Ecto neural progenitor cell (in vitro differentiated cells): ENCODE results near the gene TDRD6.
"Not testable (repeated sequence)": the region's sequence is repeated elsewhere in the genome, so short reads cannot be mapped to it uniquely, and the experiment has no call there.

Experiments
- DNase-seq: peaks from one replicate; pipeline ENCODE4 v3.0.0-alpha.2; 2018; ENCODE audit warnings: low spot score

TDRD6 gene

GRCh38 chr6:46687619-46688097 is at the start of gene TDRD6:
Gene TDRD6 (plus strand): TSS chr6:46687885. CDS start chr6:46688129, 244 bp downstream.
- no peak for DNase-seq

- DNase-seq = no peak
Observed at GRCh38 chr6:46637933-46638332, 49.8 kb upstream of the TDRD6 start.

GRCh38 chr6:46638650-46639049 is 49.0 kb upstream of the TDRD6 start:
- DNase-seq = no peak

GRCh38 chr6:46642928-46643751 is 44.5 kb upstream of the TDRD6 start:
- no peak for DNase-seq

GRCh38 chr6:46645265-46645664 is 42.4 kb upstream of the TDRD6 start:
- DNase-seq = no peak

GRCh38 chr6:46648108-46648507 is 39.6 kb upstream of the TDRD6 start:
- not testable (repeated sequence) for DNase-seq

- DNase-seq = no peak
Observed at GRCh38 chr6:46648869-46649492, 38.7 kb upstream of the TDRD6 start.

GRCh38 chr6:46651006-46651405 is 36.7 kb upstream of the TDRD6 start:
- no peak for DNase-seq

- no peak for DNase-seq
Observed at GRCh38 chr6:46651816-46652215, 35.9 kb upstream of the TDRD6 start.

- DNase-seq = no peak
Observed at GRCh38 chr6:46652232-46652602, 35.5 kb upstream of the TDRD6 start.

- peak; percentile 94 for DNase-seq
Observed at GRCh38 chr6:46652603-46653438, 34.9 kb upstream of the TDRD6 start, which contains the start of the genes CYP39A1 and SLC25A27. Gene CYP39A1 (minus strand): TSS chr6:46652818. CDS start chr6:46652582, 236 bp downstream. Gene SLC25A27 (plus strand): TSS chr6:46652975. CDS start chr6:46653193, 218 bp downstream.

- DNase-seq = no peak
Observed at GRCh38 chr6:46653439-46654195, 34.1 kb upstream of the TDRD6 start.

- peak; percentile 61 for DNase-seq
Observed at GRCh38 chr6:46655803-46656202, 31.9 kb upstream of the TDRD6 start.

- no peak for DNase-seq
Observed at GRCh38 chr6:46657642-46658041, 30.0 kb upstream of the TDRD6 start.

GRCh38 chr6:46661483-46661882 is 26.2 kb upstream of the TDRD6 start:
- no peak for DNase-seq

GRCh38 chr6:46667377-46667776 is 20.3 kb upstream of the TDRD6 start:
- no peak for DNase-seq

- no peak for DNase-seq
Observed at GRCh38 chr6:46674410-46674809, 13.3 kb upstream of the TDRD6 start.

- DNase-seq = no peak
Observed at GRCh38 chr6:46676604-46677313, 10.9 kb upstream of the TDRD6 start.

- no peak for DNase-seq
Observed at GRCh38 chr6:46677314-46677654, 10.4 kb upstream of the TDRD6 start.

- DNase-seq = no peak
Observed at GRCh38 chr6:46684771-46685170, 2.9 kb upstream of the TDRD6 start.
